HG03378 (cell line): ENCODE results near the gene AOC3.
"Not testable (repeated sequence)": the region's sequence is repeated elsewhere in the genome, so short reads cannot be mapped to it uniquely, and the experiment has no call there.

Experiments
- ATAC-seq: cut with Tn5 transposase; IDR thresholded peaks from one replicate; pipeline ENCODE4 v1.9.1; 2021; ENCODE audit warnings: mild to moderate bottlenecking, moderate library complexity; ENCODE audit not compliant: unreplicated experiment

The AOC3 gene

DNA sequence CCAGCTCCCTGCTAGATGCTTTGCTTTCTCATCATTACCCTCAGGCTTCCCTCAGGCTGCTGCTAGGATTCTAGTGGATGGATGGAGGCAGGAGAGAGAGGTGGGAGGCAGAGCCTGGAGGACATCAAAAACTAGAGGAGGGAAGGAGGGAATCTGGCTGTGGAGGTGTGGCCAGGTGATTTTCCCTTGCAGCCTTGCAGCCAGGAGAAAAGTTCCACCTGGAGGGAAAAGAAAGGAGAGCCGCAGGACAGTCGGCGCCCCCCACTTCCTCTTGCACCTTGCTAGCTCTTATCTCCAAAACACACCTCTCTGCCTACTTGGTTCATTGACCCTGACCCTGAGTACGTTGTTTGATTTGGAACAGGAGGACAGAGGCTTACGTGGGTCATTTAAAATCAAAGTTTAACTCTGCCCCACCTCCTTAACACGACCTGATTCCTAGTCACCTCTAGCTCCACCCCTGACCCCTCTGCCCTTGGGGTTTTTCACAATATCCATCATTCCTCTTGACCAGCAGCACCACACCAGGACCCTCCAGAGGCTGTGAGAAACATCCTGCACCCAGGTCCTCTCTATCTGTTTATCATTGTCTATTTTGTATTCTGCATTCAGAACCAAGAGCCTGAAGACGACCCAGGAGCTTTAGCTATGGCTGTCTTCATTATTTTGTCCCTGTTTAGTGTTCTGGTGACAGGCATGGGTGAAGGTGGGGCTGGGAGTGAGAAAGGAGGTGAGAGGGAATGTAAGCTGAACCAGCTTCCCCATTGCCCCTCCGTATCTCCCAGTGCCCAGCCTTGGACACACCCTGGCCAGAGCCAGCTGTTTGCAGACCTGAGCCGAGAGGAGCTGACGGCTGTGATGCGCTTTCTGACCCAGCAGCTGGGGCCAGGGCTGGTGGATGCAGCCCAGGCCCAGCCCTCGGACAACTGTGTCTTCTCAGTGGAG, 15.9 kb downstream of the AOC3 start:
- no peak for ATAC-seq

DNA sequence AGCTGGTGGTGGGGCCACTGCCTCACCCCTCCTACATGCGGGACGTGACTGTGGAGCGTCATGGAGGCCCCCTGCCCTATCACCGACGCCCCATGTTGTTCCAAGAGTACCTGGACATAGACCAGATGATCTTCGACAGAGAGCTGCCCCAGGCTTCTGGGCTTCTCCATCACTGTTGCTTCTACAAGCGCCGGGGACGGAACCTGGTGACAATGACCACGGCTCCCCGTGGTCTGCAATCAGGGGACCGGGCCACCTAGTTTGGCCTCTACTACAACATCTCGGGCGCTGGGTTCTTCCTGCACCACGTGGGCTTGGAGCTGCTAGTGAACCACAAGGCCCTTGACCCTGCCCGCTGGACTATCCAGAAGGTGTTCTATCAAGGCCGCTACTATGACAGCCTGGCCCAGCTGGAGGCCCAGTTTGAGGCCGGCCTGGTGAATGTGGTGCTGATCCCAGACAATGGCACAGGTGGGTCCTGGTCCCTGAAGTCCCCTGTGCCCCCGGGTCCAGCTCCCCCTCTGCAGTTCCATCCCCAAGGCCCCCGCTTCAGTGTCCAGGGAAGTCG, 16.8 kb downstream of the AOC3 start:
- not testable (repeated sequence) for ATAC-seq

DNA sequence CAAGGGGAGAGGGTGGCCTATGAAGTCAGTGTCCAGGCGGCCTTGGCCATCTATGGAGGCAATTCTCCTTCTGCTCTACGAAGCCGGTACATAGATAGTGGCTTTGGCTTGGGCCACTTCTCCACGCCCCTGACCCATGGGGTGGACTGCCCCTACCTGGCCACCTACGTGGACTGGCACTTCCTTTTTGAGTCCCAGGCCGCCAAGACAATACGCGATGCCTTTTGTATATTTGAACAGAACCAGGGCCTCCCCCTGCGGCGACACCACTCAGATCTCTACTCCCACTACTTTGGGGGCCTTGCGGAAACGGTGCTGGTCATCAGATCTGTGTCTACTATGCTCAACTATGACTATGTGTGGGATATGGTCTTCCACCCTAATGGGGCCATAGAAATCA, 17.3 kb downstream of the AOC3 start:
- ATAC-seq = no peak

DNA sequence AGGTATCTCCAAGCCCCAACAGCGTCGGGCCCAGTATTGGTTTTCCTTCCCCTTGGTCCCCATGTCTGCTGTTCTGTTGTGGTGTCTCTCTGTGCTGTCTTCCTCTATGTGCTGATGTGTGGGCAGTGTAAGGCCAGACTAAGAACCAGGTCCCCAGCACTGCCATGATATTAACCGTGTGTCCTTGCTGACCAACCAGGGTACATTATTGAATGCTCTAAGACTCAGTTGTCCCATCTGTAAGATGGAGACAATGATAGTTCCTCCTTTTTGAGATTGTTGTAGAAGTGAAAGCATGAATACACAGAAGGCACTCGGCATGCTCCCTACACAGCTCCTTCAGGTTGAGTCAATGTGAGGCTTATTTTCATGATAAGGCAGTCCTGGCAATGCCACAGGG, 20.6 kb downstream of the AOC3 start:
- ATAC-seq = no peak

DNA sequence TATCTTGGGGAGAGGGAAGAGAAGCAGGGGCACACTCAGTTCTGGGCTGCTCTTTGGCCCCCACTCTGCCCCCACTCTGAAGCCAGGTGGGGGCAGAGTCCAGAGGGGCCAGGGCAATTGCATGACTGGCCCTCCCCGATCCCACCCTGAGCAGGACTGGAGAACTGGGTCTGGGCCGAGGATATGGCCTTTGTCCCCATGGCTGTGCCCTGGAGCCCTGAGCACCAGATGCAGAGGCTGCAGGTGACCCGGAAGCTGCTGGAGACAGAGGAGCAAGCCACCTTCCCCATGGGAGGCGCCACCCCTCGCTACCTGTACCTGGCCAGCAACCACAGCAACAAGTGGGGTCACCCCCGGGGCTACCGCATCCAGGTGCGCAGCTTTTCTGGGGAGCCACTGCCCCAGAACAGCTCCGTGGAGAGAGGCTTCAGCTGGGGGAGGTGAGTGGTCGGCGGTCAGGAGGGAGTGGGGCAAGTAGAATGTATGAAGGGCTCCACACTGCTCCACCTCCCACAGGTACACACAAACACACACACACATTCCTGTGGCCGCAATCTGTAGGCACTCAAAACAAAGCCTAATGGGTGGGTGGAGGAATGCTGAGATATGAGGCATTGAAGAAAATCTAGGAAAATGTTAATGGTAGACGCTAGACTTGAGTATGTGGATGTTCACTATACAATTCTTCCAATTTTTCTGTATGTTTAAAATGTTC, 21.4 kb downstream of the AOC3 start:
- no peak for ATAC-seq

DNA sequence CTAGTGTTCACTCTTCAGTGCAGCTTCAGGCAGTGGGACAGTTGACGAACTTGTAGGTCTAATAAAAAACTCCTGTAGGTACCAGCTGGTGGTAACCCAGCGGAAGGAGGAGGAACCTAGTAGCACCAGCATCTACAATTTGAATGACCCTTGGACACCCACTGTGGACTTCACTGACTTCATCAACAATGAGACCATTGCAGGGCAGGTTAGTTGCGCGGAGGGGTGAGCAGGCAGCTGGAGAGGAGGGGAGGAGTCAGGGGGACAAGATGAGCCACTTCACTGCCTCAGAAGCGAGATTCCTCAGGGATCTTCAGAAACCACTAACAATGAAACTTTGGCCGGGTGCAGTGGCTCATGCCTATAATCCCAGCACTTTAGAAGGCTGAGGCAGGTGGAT, 22.3 kb downstream of the AOC3 start:
- no peak for ATAC-seq

DNA sequence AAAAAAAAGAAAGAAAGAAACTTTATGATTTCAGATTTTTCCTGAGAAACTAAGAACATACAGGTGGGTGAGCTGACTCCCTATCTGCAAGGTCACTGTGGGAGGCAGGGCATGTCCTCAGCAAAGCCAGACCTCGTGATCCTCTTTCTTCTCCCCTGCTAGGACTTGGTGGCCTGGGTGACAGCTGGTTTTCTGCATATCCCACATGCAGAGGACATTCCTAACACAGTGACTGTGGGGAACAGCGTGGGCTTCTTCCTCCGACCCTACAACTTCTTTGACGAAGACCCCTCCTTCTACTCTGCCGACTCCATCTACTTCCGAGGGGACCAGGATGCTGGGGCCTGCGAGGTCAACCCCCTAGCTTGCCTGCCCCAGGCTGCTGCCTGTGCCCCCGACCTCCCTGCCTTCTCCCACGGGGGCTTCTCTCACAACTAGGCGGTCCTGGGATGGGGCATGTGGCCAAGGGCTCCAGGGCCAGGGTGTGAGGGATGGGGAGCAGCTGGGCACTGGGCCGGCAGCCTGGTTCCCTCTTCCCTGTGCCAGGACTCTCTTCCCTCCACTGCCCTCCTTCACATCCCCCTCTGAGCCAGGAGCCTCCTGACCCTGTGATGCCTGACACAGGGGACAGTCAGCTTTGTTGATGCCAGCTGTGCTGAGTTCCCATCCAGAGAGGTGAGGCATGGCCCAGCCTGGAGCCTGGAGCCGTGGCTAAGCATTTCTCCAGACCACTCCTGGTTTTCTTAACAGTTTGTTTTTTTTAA, 23.1 kb downstream of the AOC3 start:
- not testable (repeated sequence) for ATAC-seq

DNA sequence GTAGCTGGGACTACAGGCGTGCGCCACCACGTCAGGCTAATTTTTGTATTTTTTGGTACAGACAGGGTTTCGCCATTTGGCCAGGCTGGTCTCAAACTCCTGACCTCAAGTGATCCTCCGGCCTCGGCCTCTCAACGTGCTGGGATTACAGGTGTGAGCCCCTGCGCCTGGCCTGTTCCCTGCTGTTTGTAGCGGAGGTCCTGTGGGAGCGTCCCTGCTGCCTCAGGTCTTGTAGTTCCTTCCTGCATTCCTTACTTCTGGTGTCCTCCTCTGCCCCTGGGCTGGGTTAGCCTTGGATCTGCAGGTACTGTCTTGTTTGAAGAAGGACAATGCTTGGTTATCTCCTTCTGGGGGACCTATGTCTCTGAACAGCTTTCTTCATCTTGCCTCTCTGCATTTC, 26.0 kb downstream of the AOC3 start:
- ATAC-seq = no peak

DNA sequence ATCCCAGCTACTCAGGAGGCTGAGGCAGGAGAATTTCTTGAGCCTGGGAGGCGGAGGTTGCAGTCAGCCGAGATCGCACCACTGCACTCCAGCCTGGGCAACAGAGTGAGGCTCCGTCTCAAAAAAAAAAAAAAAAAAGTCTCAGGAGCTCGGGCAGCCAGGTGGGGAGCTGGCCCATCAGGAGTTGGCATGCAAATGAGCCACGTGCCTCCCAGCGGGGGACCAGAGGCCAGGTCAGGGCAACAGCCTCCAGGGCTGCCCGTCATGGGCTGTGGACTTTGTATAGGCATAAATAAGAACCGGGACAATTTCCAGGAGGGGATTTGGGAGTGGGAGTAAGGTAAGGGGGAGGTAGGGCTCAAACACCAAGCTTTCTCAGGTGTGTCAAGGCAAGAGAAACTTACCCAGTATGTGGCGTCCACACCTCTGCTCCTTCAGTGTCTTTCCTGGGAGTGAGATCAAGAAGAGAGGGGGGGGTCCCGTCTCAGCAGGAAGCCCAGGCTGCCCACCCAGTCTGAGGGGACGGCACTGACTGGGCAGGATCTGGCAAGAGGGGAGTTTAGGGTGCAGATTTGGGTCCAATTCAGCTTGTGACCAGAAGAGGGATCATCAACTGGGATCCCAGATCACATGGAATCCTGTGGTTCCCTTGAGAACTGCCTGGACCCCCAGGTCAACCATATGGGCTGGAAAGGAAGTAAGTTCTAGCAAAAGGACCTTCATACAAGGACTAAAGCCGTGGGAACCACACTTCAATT, 27.3 kb downstream of the AOC3 start:
- no peak for ATAC-seq

DNA sequence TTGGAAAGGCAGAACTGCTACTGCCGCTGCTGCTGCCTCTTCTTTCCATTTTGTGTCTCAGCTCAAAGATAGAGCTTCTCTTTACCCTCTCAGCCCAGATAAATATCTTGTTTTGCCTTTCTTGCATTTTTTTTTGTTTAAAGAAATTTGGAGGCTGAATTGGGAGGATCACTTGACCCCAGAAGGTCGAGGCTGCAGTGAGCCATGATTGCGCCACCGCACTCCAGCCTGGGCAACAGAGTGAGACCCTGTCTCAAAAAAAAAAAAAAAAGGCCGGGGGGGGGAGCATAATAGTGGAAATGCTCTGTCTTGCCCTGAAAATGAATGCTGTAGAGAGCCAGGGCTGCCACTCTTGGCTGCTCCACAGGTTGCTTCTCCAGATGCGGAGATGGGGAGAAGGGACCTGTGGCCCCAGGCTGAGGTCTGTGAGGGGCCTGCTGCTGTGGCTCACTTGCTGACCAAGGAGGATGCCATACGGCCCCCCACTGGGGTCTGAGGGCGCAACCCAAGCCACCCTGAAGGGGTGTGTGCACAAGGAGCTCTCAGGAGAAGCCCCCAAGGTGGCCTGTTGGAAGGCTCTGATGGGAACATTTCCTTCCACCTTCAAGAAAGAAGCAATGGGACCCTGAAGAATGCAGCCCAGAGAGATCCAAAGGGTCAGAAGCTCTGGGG, 28.1 kb downstream of the AOC3 start:
- no peak for ATAC-seq

DNA sequence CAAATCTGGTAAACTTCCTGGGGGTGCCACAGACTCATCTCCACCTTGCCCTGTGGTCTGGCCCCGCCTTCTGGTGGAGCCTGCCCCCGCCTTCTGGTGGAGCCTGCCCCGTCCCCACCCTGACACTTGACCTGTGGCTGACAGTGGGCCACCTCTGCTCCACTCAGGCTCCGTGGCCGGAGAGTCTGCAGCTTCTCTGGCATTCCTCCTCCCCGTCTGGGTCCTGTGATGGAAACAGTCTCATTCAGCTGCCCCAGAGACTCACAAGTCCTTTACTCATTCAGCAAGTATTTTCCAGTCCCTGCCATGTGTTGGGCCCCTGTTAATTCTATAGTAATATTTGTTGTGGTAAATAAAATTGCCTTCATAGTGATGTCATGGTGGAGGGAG, 28.6 kb downstream of the AOC3 start:
- no peak for ATAC-seq

DNA sequence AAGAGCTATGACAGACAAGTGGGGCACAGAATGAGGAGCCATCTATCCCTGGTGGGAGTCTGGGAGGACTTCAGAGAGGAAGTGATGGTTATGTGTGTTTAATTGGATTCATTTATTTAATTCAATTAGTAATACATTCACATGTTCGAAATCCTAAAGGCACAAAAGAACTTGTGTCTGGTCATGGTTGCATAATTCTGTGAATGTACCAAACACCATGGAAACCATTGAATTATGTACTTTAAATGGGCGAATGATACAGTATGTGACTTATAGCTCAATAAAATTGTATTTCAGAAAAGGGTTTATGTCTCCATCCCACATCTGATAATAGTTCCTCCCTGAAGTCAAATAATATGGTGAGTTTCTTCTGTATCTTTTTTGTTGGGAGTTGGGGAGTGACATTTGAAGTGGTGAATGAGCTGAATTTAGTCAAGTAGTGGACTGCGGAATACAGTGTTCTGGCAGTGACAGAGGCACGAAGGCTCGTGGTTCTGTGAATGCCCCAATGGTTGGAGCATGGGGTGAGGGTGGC, 29.8 kb downstream of the AOC3 start:
- ATAC-seq = no peak

DNA sequence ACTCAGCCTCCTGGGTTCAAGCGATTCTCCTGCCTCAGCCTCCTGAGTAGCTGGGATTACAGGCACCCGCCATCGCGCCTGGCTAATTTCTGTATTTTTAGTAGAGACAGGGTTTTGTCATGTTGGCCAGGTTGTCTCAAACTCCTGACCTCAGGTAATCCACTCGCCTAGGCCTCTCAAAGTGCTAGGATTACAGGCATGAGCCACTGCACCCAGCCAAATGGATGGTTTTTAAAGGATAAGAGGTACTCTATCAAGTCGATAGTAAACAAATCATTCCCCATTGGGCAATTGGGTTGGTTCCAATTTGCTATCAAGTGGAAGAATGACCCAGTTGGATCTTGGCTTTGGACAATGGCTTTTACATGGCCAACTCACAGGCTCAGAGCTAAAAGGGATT, 30.7 kb downstream of the AOC3 start:
- not testable (repeated sequence) for ATAC-seq

DNA sequence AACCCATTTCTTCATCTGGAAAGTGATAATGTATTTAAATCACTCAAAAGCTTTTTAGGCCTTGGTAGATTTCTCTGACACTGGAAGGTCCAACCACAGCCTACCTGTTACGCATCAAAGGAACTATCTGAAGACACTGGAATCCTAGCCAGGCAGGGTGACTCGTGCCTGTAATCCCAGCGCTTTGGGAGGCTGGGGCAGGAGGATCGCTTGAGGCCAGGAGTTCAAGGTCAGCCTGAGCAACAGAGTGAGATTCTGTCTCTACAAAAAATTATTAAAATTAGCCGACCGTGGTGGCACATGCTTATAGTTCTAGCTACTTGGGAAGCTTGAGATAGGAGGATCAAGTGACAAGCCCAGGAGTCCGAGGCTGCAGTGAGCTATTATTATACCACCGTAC, 31.2 kb downstream of the AOC3 start:
- ATAC-seq = no peak

DNA sequence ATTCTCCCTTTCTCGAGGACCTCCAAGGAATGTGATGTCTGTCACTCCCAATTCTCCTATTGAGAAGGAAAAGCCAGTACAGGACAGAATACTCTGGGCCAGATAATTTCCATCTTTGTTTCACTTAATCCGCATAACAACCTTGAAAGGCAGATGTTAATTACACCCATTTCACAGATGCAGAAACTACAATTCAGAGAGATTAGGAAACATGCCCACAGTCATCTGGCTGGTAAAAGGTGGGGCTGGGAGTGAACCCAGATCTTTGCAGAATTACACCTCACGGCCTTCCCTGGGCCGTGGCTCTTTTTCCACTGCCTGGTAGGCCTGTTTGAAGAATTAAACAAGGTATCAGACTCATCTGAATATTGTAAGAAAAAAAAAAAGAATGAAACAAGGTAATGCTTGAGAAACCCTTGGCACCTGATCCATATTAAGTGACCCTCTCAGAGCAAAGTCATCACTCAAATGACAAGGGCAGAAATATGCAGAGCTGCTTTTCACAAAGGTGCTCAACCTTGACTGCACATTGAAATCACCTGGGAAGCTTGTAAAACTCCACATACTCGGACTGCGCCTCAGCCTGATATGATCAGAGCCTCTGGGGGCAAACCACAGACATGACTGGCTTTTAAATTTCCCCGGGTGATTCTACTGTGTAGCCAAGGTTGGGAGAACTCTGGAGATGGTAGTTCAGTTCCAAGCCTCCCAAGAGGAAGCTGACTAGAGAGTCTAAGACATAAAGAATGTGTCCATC, 33.0 kb downstream of the AOC3 start:
- no peak for ATAC-seq

DNA sequence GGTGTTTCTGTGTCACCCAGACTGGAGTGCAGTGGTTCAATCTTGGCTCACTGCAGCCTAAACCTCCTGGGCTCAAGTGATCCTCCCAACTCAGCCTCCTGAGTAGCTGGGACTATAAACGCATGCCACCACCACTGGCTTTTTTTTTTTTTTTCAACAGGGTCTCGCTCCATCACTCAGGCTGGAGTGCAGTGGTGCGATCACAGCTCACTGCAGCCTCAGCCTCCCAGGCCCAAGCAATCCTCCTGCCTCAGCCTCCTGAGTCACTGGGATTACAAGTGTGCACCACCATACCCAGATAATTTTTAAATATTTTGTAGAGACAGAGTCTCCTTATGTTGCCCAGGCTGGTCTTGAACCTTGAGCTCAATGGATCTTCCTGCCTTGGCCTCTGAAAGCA, 34.8 kb downstream of the AOC3 start:
- not testable (repeated sequence) for ATAC-seq

DNA sequence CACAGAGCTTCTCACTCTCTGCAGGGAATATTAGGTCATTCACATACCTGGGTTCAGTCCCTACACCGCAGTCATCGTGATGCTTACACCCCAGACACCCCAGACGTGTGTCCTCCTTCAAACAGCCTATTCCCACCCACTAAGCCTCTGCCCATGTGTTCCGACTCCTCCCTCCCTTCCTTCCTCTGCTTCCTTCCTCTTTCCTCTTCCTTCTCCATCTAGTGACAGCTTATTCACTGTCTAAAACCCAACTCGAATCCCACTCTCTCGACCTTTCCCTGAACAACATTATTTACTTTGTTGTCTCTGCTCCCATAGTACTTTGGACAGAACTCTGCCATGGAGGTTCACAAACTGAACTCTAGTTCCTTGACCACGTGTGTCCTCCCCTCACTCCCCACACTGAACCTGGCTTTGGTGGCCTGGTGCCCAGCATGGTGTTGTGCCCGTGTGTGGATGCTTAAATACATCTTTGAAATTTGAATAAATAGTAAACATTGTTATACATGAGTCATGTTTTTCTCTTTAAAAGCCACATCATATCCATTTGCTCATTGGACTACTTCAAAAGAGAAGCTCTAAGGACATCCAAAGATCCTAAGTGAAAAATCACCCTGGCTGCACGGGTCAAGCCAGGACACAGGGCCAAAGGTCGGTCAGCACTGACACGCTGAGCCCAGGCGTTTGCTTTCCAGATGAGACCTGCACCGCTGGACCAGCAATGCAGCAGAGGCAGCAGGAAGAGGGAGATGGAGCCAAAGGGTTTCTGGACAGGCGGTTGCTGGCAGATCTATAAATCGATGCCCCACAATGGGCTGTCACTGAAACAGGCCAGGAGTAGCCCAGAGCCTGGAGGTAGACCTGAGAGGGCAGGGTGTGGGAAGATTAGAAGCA, 35.5 kb downstream of the AOC3 start:
- no peak for ATAC-seq

DNA sequence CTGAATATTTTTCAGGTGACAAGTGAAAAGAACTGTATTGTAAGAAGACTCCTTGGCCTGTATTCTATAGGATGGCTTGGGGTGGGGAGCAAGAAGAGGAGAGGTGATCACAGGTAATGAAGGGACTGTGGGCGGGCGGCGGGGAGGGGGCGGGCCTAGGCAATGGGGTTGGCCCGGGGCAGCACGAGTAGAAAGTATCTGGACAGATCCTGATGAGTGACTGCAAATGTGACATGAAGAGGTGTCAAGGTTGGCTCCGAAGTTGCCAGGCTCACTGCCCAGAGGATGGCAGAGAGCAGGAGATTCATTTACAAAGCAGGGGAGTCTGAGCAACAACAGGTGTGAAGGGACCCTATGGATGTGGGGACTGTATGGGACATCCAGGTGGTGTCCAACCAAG, 38.8 kb downstream of the AOC3 start:
- ATAC-seq = no peak
